ENCODE results near the gene MAPKAPK2.

DNA sequence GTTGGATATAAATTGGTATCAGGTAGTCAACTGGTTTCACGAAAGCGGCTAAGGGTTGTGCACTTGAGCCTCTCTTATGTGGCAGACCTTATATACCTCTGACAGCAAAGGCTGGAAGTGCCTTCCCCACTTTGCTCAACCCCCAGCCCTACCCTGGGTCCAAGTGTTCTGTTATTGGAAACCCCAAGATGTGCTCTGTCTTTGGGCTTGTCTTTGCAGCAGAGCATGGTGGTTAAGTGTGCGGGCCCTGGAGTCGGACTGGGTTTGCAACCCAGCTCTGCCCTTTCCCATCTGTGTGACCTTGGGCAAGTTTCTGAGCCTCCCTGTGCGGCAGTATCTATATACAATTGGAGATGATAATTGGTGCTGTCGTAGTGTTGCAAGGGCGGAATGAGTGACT is 98.8 kb downstream of the MAPKAPK2 start:
- TF ChIP-seq, protein P1, sequence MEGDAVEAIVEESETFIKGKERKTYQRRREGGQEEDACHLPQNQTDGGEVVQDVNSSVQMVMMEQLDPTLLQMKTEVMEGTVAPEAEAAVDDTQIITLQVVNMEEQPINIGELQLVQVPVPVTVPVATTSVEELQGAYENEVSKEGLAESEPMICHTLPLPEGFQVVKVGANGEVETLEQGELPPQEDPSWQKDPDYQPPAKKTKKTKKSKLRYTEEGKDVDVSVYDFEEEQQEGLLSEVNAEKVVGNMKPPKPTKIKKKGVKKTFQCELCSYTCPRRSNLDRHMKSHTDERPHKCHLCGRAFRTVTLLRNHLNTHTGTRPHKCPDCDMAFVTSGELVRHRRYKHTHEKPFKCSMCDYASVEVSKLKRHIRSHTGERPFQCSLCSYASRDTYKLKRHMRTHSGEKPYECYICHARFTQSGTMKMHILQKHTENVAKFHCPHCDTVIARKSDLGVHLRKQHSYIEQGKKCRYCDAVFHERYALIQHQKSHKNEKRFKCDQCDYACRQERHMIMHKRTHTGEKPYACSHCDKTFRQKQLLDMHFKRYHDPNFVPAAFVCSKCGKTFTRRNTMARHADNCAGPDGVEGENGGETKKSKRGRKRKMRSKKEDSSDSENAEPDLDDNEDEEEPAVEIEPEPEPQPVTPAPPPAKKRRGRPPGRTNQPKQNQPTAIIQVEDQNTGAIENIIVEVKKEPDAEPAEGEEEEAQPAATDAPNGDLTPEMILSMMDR (conservative IDR thresholded peaks at IDR 0.05; ENCODE audit: low read length): no peak
- TF ChIP-seq EZH2phosphoT487 (IDR thresholded peaks at IDR 0.05; ENCODE audit: borderline replicate concordance): no peak

All from Loucy (cell line).